PC-3 (cell line): ENCODE data around the gene IL21R.

ENCODE experiments used
- EZH2 ChIP-seq: fragments of 300-600 bp; sonication (generic); IDR thresholded peaks from one replicate; pipeline ENCODE4 v1.6.1; 2017; ENCODE audit warnings: antibody characterized with exemption, mild to moderate bottlenecking, low read length; ENCODE audit not compliant: unreplicated experiment
- EZH2phosphoT487 ChIP-seq: fragments of 300-600 bp; sonication (generic); IDR thresholded peaks from 2 replicates; pipeline ENCODE4 v1.6.1; 2018; ENCODE audit warnings: mild to moderate bottlenecking, antibody characterized with exemption, low read length, borderline replicate concordance
- TF ChIP-seq, protein P1 (sequence below): fragments of 300-600 bp; sonication (generic); conservative IDR thresholded peaks from 2 replicates; pipeline ENCODE4 v1.5.1; 2017; ENCODE audit warnings: antibody characterized with exemption, low read depth, mild to moderate bottlenecking, low read length

DNA sequence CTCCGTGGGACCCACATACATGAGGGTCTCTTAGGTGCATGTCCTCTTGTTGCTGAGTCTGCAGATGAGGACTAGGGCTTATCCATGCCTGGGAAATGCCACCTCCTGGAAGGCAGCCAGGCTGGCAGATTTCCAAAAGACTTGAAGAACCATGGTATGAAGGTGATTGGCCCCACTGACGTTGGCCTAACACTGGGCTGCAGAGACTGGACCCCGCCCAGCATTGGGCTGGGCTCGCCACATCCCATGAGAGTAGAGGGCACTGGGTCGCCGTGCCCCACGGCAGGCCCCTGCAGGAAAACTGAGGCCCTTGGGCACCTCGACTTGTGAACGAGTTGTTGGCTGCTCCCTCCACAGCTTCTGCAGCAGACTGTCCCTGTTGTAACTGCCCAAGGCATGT is 38.2 kb upstream of the IL21R start:
- TF ChIP-seq EZH2 = no peak
- TF ChIP-seq EZH2phosphoT487 = no peak
- TF ChIP-seq, protein P1, sequence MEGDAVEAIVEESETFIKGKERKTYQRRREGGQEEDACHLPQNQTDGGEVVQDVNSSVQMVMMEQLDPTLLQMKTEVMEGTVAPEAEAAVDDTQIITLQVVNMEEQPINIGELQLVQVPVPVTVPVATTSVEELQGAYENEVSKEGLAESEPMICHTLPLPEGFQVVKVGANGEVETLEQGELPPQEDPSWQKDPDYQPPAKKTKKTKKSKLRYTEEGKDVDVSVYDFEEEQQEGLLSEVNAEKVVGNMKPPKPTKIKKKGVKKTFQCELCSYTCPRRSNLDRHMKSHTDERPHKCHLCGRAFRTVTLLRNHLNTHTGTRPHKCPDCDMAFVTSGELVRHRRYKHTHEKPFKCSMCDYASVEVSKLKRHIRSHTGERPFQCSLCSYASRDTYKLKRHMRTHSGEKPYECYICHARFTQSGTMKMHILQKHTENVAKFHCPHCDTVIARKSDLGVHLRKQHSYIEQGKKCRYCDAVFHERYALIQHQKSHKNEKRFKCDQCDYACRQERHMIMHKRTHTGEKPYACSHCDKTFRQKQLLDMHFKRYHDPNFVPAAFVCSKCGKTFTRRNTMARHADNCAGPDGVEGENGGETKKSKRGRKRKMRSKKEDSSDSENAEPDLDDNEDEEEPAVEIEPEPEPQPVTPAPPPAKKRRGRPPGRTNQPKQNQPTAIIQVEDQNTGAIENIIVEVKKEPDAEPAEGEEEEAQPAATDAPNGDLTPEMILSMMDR = no peak
